ENCODE measurements around the gene NRK. TPM values are rescaled to one million over a fixed set of nuclear protein-coding genes. Genes with fewer than 3 reads are reported as not detected.

Gene NRK
- total RNA-seq, 8 experiments from 2014 or later, result 0.05 to 0.84 (median 0.17) TPM; not detected in 2

Other genes with a start within 250 kb of the NRK start
- under 1 TPM in 2 of 8 experiments, not detected in 6; 0.09 to 0.15 TPM for gene SERPINA7, start 216.2 kb downstream of the NRK start, total RNA-seq